Activated CD4-positive, CD25-positive, alpha-beta regulatory T cell treated with anti-CD3 and anti-CD28 coated beads, Interleukin-2, amount 50 U/mL, for 72 hours (primary cell): Measurements from ENCODE around the gene RDH12.
"Not testable (repeated sequence)": the region's sequence is repeated elsewhere in the genome, so short reads cannot be mapped to it uniquely, and the experiment has no call there.

Experiments
- DNase-seq: peaks from one replicate; pipeline ENCODE4 v3.0.0; 2021

Gene RDH12

DNA sequence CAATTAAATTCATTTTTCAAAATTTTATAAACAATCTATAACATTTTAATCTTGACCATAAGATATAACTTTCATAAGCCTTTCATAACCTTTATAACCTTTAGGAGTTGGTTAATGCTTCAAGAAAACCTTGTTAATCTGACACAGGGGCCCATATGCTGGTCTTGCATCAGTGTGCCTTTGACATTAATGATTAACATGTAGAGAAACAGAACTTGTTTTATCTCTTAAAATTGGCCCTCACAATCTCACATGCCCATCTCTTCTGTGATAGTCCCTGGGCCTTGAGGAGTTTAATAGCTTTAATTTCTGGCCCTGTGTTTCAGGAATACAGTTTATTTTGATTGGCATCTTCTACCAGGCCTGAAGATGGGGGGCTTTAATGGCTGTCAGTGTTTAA is 7.7 kb downstream of the RDH12 start:
- not testable (repeated sequence) for DNase-seq

DNA sequence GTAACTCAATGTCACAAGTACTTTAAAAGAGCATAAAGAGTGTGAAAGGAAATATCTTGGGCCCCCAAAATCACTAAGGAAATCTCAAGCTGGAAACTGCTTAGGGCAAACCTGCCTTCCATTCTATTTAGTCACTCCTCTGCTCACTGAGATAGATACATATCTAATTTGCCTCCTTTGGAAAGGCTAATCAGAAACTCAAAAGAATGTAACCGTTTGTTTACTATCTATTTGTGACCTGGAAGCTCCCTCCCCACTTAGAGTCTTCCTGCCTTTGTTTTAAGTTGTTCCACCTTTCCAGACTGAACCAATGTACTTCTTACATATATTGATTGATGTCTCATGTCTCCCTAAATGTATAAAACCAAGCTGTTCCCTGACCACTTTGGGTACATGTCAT is 8.1 kb downstream of the RDH12 start:
- not testable (repeated sequence) for DNase-seq

DNA sequence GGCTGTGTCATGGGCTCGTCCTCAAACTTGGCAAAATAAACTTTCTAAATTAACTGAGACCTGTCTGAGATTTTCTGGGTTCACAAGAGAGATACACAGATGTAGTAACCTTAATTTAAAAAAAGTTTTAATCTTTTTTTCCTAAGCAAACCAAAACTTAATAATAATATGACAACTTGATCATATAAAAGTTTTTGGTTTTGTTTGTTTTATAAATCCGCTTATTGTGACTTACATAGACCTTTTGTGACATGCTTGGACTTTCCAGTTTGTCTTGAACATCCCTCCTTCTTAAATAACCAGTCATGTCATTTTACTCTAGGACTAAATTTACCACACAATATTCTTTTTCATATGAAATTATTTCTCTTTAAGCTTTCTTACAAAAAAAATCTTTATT is 8.5 kb downstream of the RDH12 start:
- DNase-seq: no peak

DNA sequence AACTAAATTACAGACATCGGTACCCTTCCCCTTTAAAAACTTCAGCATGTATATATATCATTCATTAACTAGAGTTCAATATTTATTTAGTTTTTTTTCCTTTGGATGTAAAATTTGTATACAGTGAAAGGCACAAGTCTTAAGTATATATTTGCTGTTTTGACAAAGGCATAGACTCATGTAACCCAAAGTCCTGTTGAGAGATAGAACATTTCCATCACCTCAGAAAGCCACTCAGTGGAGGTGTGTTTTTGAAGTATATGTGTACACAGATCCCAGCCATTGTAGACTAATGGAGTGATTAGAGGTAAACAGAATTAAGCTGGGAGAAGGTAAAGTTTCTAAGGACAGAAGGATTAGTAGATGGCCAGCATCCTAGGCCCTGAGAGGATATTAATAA is 15.4 kb downstream of the RDH12 start:
- no peak for DNase-seq

DNA sequence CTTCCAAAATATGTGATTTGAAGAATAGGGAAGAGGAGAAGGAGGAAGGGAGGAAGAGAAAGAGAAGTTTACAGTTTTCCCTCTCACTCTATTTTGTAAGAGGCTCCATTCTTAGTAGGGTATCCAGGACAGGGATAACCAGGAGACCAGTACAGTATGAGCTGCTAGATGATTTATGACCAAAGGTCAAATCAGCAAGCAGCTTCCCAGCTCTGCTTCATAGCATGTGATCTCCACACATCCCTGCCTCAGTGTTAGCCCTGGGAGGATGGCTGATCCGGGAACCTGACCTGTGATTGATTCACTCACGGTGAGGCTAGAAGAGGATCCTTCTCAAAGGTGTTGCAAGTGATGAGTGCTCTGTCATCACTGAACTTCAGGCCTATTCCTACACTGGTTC is 16.6 kb downstream of the RDH12 start:
- DNase-seq: no peak

DNA sequence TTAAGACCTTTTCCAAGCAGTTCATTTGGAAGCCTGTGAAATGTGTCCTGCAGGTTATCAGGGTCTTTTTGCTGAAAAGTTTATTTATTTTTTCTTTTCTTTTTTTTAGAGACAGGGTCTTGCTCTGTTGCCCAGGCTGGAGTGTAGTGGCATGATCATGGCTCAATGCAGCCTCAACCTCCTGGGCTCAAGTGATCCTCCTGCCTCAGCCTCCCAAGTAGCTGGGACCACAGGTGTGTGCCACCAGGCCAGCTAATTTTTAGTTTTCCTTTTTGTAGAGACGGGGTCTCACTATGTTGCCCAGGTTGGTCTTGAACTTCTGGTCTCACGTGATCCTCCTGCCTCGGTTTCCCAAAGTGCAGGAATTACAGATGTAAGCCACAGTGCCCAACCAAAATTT is 17.7 kb downstream of the RDH12 start:
- DNase-seq: not testable (repeated sequence)

DNA sequence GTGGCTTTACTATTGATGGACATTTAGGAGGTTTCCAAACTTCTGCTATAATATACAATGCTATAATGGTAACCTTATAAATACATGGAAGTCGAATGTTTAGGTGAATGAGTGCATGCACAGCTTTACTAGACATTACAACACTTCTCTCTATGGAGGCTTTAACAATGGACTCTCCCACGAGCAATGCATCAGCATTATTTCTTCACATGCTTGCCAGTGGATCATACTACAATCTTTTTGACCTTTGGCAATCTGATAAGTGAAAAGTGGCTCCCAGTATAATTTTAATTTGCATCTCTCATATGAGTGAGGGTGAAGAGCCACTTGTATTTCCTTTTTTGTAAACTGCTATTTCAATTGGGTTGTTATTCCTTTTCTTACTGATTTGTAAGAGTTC is 18.2 kb downstream of the RDH12 start:
- no peak for DNase-seq

DNA sequence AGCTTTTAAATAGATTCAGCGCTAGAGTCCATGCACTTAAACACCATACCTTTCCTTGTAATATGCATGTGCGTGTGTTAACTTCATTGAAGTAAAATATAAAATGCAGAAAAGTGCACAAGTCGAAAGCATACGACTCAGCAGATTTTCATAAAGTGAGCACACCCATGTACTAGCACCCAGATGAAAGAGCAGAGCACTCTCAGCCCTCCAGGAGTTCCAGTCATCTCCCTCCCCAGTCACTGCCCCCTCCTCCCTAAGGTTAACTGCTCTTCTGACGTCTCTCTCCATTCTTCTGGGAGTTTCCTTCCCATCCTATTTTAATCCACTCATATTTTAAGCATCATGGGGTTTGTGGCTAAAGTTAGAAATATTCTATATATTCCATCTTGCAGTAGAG is 20.2 kb downstream of the RDH12 start:
- DNase-seq: no peak

DNA sequence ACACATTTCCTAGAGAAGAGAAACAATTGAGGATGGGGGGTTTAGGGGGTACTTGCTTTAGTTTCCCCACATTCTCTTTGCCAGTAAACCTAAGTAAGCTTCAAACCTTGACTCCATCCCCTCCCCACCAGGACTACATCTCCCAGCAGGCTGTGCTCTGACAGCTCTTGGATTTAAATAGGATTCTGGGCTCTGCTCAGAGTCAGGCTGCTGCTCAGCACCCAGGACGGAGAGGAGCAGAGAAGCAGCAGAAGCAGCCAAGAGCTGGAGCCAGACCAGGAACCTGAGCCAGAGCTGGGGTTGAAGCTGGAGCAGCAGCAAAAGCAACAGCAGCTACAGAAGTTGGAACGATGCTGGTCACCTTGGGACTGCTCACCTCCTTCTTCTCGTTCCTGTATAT is 20.6 kb downstream of the RDH12 start:
- DNase-seq: no peak

DNA sequence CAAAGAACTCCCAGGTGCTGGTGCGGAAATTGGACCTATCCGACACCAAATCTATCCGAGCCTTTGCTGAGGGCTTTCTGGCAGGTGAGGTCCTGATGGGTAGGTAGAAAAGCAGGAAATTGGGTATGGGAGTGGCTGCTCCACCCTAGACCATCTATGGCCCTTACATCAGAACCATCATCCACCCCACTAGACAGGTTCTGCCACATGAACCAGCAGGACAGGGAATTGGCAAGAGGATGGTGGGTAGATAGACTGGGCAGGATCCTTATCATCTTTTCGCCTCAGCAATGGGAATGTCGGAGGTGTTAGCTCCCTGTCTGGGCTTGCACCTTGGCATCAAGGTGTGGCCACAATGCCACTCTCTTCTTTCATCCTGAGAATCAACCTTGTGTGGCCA is 23.5 kb downstream of the RDH12 start:
- DNase-seq: no peak

DNA sequence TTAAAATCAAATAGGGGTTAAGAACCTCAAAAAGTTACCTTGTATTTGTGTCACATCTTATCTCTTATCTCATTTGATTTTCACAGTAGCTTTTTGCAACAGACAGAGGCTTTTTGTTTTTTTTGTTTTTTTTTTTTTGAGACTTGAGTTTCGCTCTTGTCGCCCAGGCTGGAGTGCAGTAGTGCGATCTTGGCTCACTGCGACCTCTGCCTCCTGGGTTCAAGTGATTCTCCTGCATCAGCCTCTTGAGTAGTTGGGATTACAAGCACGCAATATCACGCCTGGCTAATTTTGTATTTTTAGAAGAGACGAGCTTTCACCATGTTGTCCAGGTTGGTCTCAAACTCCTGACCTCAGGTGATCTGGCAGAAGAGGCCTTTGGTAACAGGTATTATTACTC is 25.7 kb downstream of the RDH12 start:
- DNase-seq: no peak

DNA sequence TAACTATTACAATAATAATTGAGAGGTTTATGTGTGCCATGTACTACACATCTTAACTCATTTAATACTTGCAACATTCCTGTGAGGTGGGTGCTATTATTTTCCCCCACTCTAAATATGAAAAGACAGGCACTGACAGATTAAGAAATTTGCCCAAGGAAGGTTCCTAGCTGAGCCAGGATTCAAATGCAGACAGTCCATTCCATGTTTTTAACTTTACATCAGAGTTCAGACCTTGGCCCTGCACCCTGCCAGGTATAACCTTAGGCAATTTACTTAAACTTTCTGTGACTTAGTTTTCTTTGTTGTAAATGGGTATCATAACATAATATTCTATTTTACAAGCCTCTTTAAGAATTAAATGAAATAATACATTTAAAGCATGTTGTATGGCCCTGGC is 26.6 kb downstream of the RDH12 start:
- no peak for DNase-seq

DNA sequence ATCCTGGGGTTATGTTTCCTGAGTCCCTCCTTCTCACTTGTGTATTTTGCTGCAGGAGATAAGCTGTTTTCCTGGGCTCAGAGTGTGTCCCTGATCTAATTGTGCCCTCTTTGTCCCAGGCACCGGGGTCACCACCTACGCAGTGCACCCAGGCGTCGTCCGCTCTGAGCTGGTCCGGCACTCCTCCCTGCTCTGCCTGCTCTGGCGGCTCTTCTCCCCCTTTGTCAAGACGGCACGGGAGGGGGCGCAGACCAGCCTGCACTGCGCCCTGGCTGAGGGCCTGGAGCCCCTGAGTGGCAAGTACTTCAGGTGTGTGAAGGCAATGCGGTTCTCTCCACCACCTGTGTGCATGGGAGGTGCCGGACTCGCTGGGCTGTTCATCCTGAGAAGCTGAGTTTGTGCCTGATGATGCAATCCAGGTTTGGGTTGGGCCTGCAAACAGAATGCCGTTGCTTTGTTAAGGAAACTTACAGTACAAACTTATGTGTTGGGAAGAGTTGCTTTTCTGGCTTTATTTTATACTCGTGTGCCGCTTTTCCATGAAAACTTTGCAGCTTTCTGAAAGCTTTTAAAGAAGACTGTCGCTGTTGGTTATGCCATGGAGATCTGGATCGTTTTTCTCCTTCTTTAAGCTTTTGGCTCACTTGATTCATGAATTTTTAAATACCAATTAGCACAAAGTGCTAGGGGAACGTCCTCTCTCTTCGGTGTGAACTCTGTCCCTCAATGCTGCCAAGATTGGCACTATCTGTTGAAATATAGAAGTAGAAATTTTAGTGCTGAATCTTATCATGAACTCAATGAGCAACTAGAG is 27.6 kb downstream of the RDH12 start:
- DNase-seq: no peak

DNA sequence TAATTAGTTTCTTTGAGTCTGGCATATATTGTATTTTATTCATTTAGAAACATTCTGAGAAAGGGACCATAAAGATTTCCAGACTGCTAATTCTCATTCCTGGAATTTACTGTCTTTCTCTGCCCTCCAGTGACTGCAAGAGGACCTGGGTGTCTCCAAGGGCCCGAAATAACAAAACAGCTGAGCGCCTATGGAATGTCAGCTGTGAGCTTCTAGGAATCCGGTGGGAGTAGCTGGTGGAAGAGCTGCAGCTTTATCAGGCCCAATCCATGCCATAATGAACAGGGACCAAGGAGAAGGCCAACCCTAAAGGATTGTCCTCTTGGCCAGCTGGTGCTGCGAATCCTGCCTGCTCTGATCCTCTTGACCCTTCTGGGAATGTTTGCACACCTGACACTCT is 31.9 kb downstream of the RDH12 start:
- DNase-seq: no peak

DNA sequence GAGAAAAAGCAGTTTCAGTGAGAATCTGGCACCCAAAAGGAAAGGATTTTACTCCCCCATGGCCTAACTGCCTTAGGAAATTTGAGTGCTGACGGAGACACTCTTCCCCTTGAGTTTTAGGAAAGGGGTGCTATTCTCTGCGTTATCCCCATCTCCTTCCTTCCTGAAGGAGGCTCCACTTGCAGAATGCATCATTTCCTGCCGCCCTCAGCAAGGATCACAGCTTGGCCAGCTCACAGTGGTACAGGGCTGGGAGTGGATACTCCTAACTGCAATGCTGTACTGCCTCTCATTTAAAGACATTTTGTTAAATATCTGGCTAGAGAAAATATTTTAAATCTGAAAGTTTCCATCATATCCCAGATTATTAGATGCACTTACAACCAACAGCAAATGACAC is 33.0 kb downstream of the RDH12 start:
- no peak for DNase-seq

DNA sequence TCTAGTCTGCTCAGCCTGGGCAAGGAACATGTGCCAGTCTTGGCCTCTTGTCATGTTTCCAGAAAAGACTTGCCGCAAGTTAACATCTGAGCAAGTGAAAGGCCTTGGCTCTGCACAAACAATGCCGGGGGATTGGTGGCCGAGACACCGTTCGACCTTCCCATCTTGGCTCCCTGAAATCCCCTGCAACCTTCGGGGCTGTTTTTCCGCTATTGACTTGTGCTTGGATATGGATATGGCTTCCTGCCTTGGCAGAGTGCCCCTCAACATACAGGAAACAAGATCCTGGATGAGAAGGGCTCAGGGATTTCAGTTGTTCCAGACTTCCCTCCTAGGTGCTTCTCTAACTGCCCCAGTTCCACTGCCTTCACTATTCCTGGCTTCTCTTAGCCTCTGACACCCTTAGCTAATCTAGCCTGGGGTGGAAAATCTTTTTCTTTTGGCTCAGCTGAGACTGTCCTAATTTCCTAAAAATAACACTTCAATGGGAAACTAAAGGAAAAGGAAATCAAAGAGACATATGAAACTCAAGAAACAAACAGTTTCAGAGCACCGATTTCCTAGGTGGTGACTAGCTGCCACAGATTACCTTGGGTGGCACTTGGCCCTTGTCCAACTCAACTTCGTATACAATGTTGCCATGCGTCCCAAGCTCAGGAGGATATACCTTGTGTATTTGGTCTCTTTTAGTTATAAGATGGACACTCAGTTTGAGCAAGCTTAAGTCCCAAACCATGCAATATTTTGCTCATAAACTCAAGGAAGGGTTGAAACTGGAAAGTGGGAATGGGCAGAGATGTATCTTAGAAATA is 33.9 kb downstream of the RDH12 start:
- no peak for DNase-seq

DNA sequence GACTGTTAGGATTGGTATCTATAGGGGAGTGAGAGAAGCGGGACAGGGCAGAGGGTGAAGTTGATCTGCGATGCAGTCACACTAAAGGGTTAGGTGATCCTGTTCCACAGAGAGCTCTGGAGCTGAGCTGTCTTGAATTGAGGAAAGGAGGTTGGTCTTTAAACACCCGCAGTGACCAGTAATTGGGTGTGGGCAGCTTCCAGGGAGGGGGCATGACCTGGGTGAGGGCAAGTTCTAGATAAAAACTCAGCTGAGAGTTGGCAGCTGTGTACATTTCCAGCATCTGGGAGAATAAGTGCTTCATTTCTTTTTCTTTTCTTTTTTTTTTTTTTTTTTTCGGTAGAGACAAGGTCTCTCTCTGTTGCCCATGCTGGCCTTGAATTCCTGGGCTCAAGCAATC is 35.1 kb downstream of the RDH12 start:
- no peak for DNase-seq

DNA sequence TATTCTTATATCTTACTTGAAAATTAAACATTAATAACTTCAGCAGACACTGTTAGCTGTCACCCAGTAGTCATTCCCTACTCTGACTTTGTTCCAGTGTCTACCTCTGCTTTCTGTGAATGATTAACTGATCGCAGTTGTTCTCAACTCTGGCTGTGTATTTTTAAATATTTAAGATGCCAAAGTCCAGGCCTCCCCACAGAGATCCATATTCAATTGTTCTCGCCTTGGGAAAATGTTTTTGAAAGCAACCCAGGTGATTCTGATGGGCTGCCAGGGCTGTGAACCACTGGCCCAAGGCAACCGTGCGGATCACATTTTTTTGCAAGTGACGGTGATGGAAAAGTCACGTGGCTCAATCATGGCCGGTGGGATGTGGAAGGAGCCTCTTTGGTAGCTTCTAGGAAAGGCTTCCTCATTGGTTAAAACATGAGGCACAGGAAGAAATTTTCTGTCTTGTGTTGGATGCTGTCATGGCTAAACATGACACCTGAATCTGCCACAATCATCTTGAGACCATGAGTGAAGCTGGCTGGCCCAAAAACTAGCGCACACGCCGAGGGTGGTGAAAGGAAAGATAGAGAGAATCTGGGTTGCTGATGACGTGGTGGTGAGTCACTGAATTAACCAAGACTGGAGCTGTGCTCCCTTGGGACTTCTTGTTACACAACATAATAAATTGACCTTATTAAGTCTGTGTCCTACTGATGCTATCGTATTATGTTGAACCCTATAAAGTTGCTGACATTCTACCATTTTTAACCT is 37.2 kb downstream of the RDH12 start:
- no peak for DNase-seq

DNA sequence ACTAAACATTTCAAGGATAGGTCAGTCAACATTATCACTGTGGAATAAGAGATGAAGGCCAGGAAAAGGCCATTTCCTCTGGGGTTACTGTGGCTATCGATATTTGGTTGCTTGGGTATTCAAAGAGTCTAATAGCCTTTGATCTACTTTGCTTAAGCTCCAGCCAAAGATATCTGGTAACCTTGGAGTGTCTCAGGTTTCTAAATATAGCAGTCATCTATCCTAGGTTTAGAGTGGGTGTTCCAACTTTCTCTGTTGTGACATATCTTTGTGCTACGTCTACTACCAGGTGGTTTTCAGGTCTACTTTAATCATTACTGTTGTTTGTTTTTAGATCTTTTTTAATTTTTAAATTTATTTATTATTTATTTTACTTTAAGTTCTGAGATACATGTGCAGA is 42.4 kb downstream of the RDH12 start:
- no peak for DNase-seq

DNA sequence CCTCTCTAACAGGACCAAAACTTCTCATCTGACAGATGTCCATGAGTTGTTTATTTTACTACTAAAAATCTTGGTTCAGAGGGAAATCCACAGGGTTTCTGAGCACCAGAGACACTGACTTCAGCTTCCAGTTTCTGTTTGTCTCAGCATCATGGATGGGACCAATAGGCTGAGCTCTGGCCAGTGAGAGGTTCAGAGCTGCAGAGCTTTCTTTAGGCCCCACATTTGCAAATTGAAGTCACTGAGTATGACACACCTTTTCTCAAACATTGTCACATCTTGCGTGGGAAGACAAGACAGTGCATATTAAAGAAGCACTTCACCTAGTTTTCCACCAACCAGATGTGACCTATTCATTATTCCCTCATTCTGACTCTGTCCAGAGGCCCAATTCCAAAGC is 45.2 kb downstream of the RDH12 start:
- DNase-seq: no peak

DNA sequence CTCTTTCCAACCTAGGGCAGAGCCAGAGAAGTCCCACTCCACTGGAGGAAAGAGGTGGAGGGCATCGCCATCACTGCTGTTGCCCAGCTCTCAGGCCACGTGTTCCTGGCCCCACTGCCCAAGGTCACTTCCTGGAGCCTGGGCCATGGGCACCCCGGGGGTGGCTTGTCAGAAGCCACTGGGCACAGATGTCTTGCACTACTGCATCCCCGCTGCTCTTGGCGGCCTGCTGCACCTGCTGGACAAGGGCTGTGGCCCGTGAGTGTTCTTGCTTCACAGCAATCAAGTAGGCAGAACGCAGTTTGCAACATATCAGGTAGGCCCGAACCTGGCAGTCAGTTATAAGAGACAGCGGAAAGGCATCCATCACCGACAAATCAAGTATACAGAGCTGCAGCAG is 46.6 kb downstream of the RDH12 start:
- no peak for DNase-seq

DNA sequence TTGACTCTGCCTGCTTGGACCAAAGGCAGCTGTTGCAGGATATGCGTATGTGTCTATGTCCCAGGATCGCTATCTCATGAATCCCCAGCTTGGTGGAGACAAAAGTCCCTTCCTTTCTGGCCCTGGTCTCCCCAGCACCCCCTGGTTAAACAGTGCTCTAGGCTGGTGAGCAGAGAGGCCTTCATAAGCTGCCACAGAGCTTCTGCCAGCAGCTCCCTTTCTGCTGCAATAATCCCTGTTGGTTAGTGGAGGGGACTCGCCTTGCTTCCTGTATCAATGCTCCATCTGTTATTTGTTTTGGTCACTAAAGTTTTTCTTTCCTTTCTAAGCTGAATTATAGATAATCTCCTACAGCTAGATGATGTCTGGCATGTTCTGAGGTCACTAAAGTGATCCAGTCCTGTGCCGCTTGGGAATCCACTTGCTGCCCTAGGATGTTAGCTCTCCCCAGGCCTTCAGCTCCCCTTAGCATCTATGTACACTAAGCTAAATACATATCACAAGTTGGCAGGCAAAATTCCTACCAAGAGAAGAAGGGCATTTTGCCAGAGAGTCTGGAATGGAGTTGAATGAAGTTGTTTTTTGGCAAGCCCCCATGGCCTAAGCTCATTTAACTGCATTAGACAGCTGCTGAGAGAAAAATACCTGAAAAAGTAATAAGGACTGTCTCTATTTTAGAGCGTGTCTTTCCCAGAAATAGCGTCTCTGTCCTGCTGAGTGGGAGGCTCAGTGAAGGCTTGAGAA is 47.8 kb downstream of the RDH12 start:
- no peak for DNase-seq

DNA sequence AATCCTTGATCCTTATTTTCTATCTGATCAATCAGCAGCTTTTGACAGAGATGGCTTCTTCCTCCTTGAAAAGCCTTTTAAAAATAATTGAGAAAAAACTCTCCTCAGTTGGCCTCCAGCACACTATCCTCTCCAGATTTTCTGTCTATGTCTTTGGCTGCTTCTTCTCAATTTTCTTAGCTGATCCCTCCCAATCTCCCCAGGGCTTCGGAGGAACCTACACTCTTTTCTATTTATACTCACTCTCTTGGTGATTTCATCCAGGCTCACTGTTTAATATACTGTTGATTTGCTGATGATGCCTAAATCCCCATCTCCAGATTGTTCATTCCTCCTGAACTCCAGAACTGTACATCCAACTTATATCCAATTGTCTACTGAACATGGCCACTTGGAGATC is 54.8 kb downstream of the RDH12 start:
- no peak for DNase-seq
